Ammon's horn (tissue), 1 donor: ENCODE results near the gene RASGRF2.
A peak's percentile ranks its signal among the peaks of the same experiment; 100 is the strongest.
"Not testable (repeated sequence)": the region's sequence is repeated elsewhere in the genome, so short reads cannot be mapped to it uniquely, and the experiment has no call there.

Experiments used
- DNase-seq: peaks from one replicate; pipeline ENCODE4 v3.0.0-alpha.2; 2016; ENCODE audit warnings: low spot score

RASGRF2 gene

DNA sequence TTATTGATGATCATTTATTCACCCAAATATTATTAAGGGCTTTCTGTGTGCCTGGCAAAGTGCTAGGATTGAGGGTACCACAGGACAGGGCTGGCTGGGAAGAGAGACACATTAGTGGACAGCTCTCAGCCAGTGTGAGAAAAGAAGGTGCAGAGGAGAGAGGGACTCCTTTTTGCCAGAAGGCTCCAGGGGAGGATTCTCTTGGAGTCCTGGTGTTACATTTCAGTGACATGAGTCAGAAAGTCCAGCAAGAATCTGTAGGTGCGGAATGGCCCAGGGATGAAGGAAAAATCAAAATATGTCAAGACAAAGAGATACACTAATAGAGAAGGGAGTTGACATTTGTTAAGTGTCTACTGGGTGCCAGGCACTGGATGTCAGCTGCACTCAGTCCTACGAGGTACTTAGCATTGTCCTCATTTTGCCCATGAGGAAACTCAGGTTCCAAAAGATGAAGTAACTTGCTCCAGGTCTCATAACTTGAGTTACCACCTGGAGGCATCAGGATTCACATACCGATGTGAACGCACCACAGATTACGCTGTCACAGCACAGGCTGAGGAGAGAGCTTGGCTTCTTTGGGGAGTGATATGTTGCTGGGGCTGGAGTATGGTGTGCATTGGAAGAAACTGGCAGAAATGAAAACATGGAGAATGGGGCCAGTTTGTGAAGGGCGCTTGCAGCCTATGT is 60.5 kb downstream of the RASGRF2 start:
- DNase-seq, result no peak

DNA sequence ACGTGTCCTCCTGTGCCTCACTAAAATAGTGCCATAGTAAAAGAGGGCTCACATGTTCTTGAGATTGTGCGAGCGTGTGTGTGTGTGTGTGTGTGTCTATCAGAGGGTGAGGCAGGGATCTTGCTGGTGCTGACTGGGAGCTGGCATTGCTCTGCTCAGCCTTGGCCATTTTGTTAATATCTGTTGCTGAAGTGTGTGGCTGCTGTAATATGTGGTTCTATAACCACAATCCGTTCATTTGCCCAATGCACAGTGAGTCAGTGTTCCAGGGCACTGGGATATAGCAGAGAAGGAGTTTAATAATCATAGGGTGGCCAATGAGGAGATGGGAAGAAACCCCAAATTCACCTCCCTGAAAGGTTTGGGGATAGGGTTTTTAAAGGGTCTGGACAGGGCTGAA is 61.3 kb downstream of the RASGRF2 start:
- no peak for DNase-seq

DNA sequence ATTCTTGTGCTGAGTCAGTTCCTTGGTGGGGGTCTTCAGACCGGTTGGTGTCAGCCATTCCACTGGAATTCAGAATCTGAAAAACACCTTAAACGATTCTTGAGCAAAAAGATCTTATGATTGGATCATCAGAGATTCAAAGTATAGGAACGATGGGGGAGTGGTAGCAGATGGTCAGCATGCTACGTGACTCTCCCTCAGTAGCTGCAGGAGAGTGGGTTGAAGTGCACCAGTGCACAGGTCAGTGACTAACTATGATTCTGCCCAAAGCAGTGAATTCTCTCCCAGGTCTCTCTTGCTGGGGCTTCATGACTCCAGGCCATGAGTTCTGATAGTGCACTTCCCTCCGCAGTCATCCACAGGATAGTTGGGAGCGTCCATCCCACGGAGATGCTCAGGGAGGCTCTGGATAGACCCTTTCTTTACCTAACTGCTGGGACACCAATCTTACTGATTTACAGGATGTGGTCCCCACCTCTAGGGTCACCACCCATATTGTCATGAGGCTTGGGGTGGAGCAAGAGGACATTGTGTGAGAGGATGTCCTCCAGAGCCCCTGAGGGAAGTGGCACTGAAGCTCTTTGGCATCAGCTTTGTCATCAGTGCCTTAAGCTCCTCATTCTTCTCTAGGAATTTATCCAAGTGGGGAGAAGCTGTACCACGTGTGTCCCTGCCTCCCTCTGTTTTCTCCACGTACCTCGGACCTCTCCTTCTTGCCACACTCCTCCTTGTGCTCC is 62.0 kb downstream of the RASGRF2 start:
- DNase-seq, result no peak

DNA sequence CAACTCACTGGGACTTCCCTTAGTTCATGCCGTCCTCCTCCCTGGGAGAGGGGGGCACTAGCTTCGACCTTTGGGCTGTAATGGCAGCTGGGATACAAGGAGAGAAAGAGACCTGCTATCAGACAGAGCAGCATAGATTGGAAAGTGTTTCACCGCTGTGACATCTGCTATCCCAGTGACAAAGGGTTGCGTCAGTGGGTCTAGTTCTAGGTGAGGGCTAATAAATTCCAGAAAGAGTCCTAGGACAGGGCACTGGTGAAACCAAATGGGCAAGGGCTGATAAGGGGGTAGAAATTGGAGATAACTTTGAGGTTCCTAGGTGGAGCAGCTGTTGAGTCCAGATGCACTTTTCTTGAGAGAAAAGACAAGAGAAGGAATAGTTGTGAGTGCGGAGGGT is 62.5 kb downstream of the RASGRF2 start:
- no peak for DNase-seq

DNA sequence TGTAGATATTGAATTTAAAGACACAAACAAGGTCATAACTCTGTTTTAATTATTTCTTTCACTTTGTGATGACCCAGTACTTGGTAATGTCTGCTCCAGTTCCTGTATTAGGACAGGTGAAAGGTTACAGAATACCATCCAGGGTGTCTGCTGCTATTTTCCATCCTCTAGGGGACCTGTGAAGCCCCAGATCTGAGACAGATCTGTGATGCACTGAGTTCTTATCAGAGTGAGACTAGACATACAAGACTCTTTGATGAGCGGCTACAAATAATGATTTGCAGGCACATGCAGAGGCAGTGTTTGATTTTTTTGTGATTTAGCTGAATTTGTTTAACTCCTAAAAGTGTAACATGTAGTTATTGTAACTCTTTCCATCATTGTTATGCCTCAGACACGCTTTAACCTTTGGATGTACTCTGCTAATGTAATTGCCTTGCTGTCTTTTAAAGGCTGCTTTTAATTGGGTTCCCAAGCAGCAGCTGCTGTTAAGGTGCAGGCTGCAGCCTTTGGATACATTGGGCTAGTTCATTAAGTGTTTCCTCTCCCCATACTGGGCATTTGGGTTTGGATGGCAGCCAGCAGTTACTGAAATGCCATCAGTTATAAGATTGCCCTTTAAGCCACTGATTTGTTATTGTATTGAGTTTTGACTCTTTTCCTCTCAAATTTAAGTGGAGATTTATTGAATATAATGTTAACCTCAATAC is 63.3 kb downstream of the RASGRF2 start:
- DNase-seq, result no peak

DNA sequence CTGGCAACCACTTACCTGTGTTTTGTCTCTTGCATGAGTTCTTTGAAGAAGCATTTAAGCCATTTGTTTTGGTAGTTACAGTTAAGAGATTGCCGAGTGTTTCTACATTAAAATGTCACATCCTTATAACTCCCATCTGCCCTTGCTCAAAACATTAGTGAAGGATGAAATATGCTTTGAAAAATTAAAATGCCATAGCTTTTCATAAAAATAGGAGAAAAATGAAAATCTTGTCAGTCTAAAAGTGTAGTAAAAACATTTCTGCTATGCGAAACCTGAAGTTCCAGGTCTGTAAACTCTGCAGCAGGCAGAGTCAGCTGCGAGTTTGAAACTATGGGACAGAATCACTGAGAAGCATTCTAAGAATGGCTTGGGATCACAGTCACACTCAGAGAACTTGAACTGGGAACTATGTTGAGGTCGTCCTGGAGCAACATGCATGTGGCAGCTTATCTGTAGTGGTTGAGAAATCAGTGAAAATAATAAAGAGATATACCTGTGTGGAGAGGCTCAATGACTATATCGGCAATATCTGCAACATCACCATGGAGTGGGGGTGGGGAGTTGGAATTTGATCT is 67.4 kb downstream of the RASGRF2 start:
- no peak for DNase-seq

DNA sequence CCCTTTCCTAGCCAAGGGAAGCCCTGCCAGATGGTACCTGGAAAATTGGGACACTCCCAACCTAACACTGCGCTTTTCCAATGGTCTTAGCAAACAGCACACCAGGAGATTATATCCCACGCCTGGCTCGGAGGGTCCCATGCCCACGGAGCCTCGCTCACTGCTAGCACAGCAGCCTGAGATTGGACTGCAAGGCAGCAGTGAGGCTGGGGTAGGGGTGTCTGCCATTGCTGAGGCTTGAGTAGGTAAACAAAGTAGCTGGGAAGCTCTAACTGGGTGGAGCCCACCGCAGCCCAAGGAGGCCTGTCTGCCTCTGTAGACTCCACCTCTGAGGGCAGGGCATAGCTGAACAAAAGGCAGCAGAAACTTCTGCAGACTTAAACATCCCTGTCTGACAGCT is 68.7 kb downstream of the RASGRF2 start:
- not testable (repeated sequence) for DNase-seq

DNA sequence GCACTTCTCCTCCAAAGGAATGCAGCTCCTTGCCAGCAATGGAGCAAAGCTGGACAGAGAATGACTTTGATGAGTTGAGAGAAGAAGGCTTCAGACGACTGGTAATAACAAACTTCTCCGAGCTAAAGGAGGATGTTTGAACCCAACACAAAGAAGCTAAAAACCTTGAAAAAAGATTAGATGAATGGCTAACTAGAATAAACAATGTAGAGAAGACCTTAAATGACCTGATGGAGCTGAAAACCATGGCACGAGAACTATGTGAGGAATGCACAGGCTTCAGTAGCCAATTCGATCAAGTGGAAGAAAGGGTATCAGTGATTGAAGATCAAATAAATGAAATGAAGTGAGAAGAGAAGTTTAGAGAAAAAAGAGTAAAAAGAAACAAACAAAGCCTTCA is 69.6 kb downstream of the RASGRF2 start:
- DNase-seq, result not testable (repeated sequence)

DNA sequence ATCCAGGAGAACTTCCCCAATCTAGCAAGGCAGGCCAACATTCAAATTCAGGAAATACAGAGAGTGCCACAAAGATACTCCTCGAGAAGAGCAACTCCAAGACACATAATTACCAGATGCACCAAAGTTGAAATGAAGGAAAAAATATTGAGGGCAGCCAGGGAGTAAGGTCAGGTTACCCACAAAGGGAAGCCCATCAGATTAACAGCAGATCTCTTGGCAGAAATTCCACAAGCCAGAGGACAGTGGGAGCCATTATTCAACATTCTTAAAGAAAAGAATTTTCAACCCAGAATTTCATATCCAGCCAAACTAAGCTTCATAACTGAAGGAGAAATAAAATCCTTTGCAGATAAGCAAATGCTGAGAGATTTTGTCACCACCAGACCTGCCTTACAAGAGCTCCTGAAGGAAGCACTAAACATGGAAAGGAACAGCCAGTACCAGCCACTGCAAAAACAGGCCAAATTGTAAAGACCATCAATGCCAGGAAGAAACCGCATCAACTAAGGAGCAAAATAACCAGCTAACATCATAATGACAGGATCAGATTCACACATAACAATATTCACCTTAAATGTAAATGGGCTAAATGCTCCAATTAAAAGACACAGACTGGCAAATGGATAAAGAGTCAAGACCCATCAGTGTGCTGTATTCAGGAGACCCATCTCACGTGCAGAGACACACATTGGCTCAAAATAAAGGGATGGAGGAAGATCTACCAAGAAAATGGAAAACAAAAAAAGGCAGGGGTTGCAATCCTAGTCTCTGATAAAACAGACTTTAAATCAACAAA is 70.3 kb downstream of the RASGRF2 start:
- not testable (repeated sequence) for DNase-seq

DNA sequence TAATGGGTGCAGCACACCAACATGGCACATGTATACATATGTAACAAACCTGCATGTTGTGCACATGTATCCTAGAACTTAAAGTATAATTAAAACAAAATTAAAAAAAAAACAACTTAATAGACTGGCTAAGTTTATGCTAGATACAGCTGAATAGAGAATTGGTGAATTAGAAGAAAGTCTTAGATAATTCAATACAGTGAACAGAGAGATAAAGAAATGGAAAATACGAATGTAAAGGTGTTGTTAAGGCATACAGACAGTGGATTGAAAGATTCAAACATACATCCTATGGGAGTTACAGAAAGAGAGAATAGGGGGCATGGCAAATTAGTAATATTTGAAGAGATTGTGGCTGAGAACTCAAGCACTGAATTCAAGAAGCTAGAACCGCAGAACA is 75.4 kb downstream of the RASGRF2 start:
- no peak for DNase-seq

DNA sequence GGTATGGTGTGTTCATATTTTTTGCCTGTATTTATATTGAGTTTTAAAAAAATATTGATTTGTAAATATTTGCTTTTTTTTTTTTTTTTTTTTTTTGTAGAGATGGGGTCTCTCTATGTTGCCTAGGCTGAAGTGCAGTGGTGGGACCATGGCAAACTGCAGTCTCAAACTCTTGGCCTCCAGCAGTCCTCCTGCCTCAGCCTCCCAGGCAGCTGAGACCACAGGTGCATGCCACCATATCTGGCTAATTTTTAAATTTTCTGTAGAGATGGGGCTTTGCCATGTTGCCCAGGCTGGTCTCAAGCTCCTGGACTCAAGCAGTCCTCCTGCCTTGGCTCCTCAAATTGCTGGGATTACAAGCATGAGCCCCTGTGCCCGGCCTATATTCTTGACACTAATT is 78.3 kb downstream of the RASGRF2 start:
- no peak for DNase-seq

DNA sequence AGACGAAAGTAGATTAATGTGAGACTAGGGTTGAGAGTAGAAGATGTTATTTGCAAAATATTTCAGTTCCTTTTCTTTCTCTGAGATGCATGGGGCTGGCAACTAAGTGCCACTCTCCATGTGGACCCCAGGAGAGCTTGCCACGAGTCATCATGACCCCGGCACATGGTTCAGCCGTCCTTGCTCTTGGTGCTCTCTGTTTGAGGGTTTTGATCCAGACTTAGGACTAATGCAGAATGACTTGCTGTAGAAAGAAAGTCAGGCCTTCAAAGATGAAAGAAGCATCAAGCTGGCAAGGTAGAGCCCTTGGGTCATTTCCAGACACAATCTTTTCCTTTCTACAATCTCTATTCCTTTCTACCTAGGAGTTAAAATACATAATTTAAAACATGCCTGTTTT is 84.7 kb downstream of the RASGRF2 start:
- no peak for DNase-seq

DNA sequence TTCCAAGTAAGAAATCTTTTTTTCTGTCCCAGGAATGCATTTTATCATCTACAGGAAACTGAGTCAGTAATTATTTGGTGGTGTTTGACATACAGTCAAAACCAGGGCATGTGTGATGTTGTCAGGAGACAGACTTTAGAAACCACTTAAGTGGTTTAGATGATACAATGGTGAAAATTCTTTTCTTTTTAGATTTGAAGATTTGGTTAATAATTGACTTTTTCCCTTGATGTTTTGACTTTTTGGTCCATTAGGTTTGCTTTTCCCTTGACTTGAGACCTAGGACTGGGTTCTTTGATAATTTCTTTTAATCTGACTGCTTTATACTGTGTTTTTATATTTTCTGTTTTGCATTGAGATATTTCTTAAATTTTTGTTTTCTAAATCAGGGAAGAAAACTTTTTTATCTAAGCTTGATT is 85.2 kb downstream of the RASGRF2 start:
- no peak for DNase-seq

DNA sequence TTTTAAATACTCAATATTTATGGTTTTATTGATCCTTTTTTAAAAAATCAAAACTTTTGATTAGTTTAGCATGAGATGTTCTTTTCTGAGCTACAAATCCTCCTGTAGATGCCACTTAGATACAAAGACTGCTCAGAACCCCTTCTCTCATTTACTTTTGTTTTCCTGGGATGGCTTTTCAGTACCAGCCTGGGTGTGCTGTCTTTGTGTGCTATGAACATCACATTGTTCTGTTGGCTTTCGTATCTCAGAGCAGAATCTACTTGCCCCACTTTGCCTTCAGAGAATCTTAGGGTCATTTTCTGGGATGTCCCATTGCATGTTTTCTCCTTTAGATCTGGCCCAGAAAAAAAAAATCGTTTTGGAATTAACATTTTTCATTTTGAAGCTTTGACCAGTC is 85.9 kb downstream of the RASGRF2 start:
- peak; percentile 36 for DNase-seq

DNA sequence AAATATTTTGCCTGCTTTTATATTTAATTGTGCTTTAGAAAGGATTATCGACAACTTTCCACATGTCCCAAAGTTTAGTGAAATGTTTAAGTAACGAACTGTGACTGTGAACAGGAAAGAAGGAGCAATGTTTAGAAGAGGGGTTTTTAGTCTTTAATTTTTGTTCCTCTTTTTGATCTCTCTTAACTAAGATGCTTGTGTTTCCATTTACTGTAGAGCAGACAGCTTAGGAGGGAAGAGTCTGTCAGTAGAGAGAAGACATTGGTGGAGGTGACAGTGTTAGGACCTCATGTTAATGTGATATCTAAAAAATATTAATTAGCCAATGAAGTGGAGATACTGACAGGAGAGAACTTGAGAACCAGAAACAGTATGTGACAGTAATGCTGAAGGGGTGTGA is 92.2 kb downstream of the RASGRF2 start:
- DNase-seq, result no peak

DNA sequence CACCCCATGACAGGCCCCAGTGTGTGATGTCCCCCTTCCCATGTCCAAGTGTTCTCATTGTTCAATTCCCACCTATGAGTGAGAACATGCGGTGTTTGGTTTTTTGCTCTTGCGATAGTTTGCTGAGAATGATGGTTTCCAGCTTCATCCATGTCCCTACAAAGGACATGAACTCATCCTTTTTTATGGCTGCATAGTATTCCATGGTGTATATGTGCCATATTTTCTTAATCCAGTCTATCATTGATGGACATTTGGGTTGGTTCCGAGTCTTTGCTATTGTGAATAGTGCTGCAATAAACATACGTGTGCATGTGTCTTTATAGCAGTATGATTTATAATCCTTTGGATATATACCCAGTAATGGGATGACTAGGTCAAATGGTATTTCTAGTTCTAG is 93.1 kb downstream of the RASGRF2 start:
- not testable (repeated sequence) for DNase-seq

DNA sequence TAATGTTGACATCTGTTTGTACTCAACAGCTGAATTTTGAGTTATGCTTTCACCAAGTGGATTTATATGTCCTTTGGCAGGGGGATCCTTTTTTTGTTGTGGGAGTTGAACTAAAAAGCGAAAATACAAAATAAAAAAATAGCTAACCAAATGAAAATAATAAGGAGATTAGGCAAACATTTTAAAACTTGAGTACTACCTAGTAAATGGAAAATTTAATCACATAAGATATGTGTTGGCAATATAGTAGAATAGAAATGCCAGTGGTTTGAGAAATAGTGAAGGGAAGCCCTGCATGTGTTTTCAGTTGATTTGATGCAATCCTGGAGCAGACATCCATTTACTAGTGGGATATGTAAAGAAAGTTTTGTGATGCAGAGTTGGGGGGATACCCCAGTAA is 98.0 kb downstream of the RASGRF2 start:
- DNase-seq, result no peak

DNA sequence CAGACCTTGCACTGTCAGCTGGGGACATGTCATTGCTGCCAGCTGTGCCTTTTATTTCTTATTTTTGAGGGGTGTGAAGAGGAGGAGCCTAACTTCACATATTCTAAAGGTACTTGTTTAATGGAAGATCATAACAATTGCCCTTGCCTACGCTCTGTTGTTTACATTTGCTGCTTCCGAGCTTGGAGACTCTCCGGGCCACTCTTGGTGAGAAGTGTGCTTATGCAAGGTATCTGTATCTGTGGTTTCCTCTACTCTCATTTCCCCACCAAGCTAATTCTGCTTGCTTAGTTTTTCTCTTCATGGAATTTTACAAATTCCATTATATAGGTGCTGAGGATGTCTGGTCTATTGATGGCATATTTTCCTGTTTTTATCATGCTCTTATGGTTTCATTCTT is 105.3 kb downstream of the RASGRF2 start:
- DNase-seq, result no peak

DNA sequence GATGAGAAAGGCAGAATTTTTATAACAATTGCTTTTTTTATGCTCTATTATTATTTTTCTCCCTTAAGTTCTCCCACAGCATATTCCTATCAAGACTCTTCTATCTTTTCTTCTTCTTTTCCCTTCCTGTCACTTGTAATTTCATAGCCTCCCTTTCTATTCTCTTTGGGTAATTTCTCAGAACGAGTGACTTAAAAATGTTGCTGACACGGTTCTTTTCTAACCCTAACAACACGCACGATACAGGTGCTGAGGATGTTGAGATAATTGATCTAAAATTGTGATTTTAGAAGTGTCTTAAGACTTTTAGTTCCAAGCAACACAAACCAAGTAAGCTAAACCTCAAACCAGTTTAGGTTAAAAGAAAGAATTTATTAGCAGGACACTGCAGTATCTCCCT is 105.9 kb downstream of the RASGRF2 start:
- no peak for DNase-seq

DNA sequence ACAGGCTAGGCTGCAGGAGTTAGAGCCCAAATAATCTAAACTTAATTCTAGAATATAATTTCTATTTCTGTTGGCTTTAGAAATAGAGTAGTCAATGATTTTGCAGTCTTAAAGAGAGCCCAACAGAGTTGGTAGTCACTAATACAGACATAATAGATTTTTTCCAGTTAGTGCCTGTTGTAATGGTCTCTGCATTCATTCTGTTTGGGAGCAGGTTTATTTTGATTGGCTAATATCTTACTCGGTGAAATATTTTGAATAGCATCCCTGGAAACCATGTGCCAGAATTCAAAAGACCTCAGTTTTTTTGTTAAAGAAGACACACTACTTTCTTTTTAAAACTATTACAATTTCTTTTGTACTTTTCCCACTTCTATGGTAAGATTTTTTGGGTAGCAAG is 107.2 kb downstream of the RASGRF2 start:
- DNase-seq, result no peak

DNA sequence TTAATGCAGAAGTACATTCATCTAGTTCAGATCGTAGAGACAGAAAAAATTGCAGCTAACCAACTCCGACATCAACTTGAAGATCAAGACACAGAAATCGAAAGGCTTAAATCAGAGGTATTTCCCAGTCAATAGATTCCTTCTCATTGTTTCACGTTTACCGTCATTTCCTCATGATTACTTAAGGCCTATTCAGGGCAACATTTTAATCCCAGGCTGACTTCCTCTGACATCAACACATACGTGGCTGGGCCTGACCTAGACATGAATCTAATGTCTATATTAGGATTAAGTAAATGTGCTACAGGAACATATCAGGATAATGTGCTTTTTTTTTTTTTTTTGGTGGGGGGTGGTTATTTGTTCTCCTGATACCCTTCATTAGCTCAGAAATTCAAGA is 107.9 kb downstream of the RASGRF2 start:
- no peak for DNase-seq

DNA sequence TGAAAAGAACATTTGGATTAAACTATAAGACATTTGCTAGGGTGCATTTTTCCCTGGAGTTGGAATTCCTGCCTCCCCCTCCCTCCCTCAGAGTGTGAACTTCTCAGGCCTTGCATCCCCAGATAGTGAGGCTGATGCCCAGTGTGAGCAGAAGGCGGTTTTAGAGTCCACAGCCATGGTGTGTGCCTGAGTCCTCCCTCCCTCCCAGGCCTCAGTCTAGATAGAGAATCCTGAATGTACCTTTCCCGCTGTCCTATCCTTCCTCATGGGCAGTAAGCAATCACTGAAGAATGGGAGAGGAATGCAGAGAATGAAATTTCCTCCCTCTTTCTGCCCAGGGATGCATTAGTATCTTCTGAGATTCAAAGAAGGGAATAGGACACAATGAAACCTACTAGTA is 108.5 kb downstream of the RASGRF2 start:
- DNase-seq, result no peak
